Nephron (organoid): ENCODE data around the gene LHX4.

Experiments
- H3K27ac Mint-ChIP-seq, 3 experiments: 2 replicates each; pipeline ENCODE4 v1.8.0; 2020; ENCODE audit warnings: mixed read lengths in 3 of 3, mild to moderate bottlenecking in 2 of 3, moderate library complexity in 1 of 3
- H3K27me3 Mint-ChIP-seq: 2 replicates; pipeline ENCODE4 v1.8.0; 2021; ENCODE audit warnings: low read depth, mild to moderate bottlenecking, moderate library complexity, mixed read lengths
- H3K36me3 Mint-ChIP-seq: 2 replicates; pipeline ENCODE4 v1.8.0; 2020; ENCODE audit warnings: low read depth, mixed read lengths
- H3K4me1 Mint-ChIP-seq: 2 replicates; pipeline ENCODE4 v1.8.0; 2020; ENCODE audit warnings: mixed read lengths
- H3K4me3 Mint-ChIP-seq, 3 experiments: 2 replicates each; pipeline ENCODE4 v1.8.0; 2020; ENCODE audit warnings: mild to moderate bottlenecking in 3 of 3, mixed read lengths in 3 of 3, moderate library complexity in 2 of 3
- H3K9me3 Mint-ChIP-seq: 2 replicates; pipeline ENCODE4 v1.8.0; 2020; ENCODE audit warnings: mixed read lengths
- CTCF ChIP-seq, 3 experiments: fragments of 200-600 bp; sonication (generic); IDR thresholded peaks; one replicate each; pipeline ENCODE4 v1.5.0; 2021; ENCODE audit warnings: antibody characterized with exemption in 3 of 3; ENCODE audit not compliant: unreplicated experiment in 3 of 3

The LHX4 gene

GRCh38 chr1:180224902-180225301, 5.2 kb upstream of the LHX4 start:
- H3K9me3 Mint-ChIP-seq = no peaks in the 10 kb centered on the region
- H3K4me3 Mint-ChIP-seq = no peak overlapping the region
- no peak overlapping the region for H3K27ac Mint-ChIP-seq
- no peaks in the 10 kb centered on the region for H3K36me3 Mint-ChIP-seq
- H3K27me3 Mint-ChIP-seq = peaks cover 92% of the 10 kb centered on the region
- TF ChIP-seq CTCF (IDR thresholded peaks at IDR 0.05; ENCODE audit: unreplicated experiment in 3 of 3) = no peak
- peaks cover 6% of the 10 kb centered on the region for H3K4me1 Mint-ChIP-seq

GRCh38 chr1:180225403-180225802, 4.7 kb upstream of the LHX4 start:
- H3K27ac Mint-ChIP-seq = no peak overlapping the region
- no peaks in the 10 kb centered on the region for H3K36me3 Mint-ChIP-seq
- no peaks in the 10 kb centered on the region for H3K9me3 Mint-ChIP-seq
- H3K4me3 Mint-ChIP-seq = no peak overlapping the region
- H3K27me3 Mint-ChIP-seq = peaks cover 93% of the 10 kb centered on the region
- no peak for TF ChIP-seq CTCF (IDR thresholded peaks at IDR 0.05; ENCODE audit: unreplicated experiment in 3 of 3)
- H3K4me1 Mint-ChIP-seq = peaks cover 6% of the 10 kb centered on the region

- no peak for TF ChIP-seq CTCF (IDR thresholded peaks at IDR 0.05; ENCODE audit: unreplicated experiment in 3 of 3)
- peaks cover 97% of the 10 kb centered on the region for H3K27me3 Mint-ChIP-seq
- H3K9me3 Mint-ChIP-seq = no peaks in the 10 kb centered on the region
- H3K4me3 Mint-ChIP-seq = peak overlapping the region; percentile 75 to 84 (median 79)
- no peak overlapping the region for H3K27ac Mint-ChIP-seq
- peaks cover 16% of the 10 kb centered on the region for H3K4me1 Mint-ChIP-seq
- H3K36me3 Mint-ChIP-seq = no peaks in the 10 kb centered on the region
Measured at GRCh38 chr1:180227861-180228647, 2.0 kb upstream of the LHX4 start.

GRCh38 chr1:180228648-180229482, 1.2 kb upstream of the LHX4 start:
- Mint-ChIP-seq H3K27ac (no peak overlapping the region), H3K4me1 (peaks cover 18% of the 10 kb centered on the region), H3K36me3 (no peaks in the 10 kb centered on the region), H3K4me3 (peak overlapping the region; percentile 79 to 84 (median 79)), H3K27me3 (peaks cover 97% of the 10 kb centered on the region), H3K9me3 (no peaks in the 10 kb centered on the region)
- TF ChIP-seq CTCF (IDR thresholded peaks at IDR 0.05; ENCODE audit: unreplicated experiment in 3 of 3) = no peak

- Mint-ChIP-seq H3K27ac (no peak overlapping the region), H3K9me3 (no peaks in the 10 kb centered on the region), H3K4me1 (peaks cover 26% of the 10 kb centered on the region), H3K27me3 (peaks cover 97% of the 10 kb centered on the region), H3K36me3 (no peaks in the 10 kb centered on the region), H3K4me3 (peak overlapping the region; percentile 76 to 78 (median 77))
- no peak for TF ChIP-seq CTCF (IDR thresholded peaks at IDR 0.05; ENCODE audit: unreplicated experiment in 3 of 3)
Measured at GRCh38 chr1:180230416-180230790, 339 bp downstream of the LHX4 start.
